Stimulated activated CD4-positive, alpha-beta T cell treated with anti-CD3 and anti-CD28 coated beads, Interleukin-15, amount 100 ng/mL, for 24 hours (primary cell): ENCODE measurements around the gene CRYBA1.

ENCODE experiments used
- DNase-seq: peaks from one replicate; pipeline ENCODE4 v3.0.0-alpha.2; 2020

The CRYBA1 gene

DNA sequence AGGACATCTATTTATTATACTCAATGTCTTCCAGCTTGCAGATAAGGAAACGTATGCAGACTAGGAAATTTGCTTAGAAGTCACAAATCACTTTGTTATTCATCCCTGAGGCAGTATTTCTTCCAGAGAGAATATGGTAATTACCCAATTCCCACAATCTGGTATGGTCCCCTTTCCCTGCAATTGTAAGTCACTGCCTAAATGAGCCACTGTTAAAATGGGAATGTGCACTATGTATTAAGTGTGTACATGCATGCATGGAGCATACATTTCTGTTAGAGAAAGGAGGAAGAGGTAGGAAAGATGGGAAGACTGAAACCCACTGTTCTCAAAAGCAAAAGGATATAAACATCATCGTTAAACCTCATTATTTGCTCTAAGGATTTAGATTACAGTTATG is 37.3 kb downstream of the CRYBA1 start:
- no peak for DNase-seq

DNA sequence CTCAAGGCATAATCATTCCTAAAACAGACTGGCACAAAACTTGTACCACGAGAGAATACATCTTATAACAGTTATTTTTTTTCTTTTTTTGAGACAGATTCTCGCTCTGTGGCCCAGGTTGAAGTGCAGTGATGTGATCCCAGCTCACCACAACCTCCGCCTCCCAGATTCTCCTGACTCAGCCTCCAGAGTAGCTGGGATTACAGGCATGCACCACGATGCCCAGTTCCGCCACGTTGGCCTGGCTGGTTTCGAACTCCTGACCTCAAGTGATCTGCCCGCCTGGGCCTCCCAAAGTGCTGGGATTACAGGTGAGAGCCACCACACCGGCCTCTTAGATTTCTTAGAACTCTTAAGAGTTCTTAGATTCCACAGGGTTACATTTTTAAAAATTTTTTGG is 43.2 kb downstream of the CRYBA1 start:
- DNase-seq = no peak

DNA sequence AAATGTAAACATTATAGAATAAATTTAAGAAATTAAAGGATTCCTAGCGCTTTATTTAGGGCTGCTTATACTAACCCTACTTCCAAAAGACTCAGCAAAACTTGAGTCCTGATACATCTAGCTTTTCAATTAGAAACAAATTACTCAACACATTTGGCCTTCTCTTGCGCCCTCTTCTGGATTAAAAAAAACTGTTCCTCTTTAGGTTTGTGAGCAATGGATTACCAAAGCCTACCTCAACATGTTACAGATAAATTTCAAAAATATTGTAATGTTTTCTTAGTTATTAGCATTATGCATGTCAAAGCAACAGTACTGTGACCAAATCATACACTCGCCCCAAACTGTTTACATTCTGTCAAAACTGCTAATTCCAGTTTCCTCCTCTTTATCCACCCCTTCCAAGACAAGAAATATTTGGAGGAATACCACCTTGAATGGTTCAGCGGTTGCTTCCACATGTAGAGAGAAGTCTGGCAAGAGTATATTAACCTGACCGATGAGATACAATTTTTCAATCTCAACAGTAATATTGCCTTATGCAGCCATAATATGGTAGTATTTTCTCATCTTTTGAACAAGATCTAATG is 44.6 kb downstream of the CRYBA1 start:
- no peak for DNase-seq

DNA sequence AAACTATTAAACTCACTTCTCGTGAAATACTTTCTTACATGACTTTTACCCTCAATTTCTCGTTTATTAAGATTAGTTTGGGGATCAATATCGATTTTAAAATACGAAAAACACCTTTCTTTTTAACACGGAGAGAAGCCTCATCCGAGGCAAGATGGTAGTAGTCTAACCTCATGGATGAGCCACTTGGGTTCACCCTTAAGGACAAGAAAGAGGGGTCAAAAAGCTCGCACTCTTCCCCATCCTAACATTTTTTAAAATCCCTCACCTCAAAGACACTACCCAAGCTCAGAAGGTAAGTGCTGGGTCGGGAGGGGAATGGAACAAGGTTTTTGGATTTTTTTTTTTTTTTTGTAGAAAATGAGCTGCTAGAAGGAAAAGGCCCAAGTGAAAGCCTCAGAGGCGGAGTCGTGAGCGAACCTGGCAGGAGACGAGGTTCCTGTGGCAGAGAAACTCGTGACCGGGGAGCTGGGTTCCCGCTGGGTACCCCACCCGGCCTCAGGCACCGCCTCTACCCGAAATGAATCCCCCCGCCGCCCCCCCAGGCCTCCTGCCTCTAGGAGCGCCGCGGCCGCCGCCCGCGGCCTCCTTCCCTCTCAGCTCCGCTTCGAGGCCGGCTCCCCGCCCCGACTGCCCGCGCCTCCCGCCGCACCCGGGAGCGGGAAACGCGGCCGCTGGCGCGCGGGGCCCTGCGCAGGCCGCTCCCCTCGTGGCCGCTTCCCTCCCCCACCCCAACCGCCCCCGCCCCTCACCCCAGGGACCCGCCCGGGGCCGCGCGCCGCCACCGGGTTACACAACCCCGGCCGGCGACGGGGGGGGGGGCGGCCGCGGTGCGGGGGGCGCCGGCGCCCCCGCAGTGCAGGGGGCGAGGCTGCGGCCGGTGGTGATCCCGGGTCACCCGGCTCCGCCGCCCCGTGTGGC is 45.7 kb downstream of the CRYBA1 start:
- DNase-seq = peak; percentile 64

DNA sequence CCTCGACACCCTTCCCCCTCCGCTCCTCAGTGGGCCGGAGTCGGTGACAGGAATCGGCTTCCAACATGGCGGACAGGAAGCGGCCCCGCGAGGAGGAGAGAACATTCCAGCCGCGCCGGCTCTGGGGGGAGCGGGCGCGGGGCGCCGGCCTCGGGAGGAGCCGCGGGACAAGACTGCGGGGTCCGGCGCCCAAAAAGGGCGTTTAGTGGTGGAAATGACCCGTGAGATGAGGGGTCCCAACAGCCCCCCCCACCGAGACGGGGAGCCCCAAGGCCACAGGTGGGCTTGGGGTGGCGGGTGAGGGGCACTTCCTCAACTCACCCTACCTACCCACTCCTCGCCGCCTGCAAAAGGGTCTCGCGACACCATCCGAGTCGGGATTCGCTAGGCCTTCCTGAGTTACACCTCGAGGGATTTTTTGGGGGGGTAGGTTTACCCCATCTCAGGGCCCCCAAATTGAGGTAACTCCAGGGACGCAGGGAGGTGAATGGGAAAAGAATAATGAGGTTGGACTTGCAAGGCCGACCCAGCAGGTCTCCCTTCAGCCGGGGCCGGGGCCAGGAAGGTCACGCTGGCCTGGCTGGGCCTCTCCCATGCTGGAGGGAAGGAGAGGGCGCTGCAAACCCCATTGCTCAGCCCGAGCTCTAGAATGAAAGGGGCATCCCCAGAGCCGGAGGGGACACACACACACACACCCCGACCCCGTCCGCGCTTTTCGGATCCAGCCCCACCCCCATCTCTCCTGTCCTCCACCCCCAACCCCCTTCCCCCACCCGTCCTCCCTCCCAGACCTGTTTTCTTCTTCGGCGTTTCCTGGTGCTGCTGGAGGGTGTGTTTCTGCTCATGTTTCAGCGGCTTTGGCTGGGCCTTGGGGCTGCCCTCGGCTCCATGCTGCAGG is 46.6 kb downstream of the CRYBA1 start:
- DNase-seq = peak; percentile 78

DNA sequence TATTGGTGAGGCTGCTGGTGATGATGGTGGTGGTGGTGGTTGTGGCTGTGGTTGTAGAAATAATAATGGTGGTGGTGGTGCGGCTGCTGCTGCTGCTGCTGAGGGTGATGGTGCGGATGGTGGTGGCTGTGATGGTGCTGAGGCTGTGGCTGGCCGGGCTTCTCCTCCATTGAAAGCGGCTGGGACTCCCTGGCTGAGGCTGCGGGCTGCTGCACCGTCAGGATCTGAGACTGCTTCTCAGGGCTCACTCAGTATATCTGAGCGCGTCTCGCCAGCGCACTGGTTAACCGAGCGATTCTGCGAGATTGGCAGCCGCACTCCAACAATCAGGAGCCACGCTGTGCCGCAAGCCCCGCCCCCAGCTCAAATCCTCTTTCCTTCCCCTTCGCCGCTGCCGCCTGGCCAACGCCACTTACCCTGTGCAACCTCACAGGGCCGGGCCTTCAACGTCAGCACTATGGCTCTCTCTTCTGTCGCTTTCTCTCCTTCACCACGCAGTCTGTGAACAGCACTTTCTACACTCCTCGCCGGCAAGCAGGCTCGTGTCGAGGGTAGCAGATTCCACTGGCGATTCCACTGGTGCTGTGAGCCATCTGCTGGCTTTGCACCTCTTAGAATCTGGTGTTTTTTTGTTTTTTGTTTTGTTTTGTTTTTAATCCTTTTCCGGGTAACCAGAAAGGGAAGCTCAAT is 47.4 kb downstream of the CRYBA1 start, which contains the start of gene NUFIP2:
NUFIP2 (minus strand) TSS at position 259 of the 690 bp plus-strand sequence; CDS start at position 170, 89 bp downstream.
- peak; percentile 99 for DNase-seq

DNA sequence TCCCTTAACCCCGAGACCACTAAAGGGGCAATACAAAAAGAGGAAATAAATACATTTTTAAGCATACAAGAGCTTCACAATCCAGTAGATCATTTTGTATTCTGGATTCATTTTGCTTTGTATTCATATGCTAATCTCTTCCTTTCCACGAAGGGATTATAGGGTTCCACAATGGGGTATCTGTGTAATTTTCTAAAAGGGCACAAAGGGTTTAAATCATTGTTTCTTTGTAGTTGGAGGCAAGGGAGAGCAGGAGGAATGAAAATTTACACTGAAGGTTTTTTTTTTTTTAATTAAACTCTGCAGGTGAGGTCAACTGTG is 47.9 kb downstream of the CRYBA1 start:
- no peak for DNase-seq

DNA sequence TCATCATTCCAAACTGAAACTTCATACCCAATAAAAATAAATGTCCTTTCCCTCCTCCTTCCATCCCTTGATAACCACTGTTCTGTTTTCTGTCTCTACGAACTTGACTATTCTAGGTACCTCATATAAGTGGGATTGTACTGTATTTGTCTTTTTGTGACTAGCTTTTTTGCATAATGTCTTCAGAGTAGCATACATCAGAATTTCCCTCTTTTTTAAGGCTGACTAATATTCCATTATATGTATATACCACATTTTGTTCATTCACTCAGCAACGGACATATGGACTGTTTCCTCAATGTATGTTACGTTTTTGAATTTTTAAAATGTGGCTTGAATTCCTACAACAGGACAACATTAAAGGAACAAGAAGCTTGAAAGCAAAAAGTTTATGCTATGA is 48.8 kb downstream of the CRYBA1 start:
- DNase-seq = no peak

DNA sequence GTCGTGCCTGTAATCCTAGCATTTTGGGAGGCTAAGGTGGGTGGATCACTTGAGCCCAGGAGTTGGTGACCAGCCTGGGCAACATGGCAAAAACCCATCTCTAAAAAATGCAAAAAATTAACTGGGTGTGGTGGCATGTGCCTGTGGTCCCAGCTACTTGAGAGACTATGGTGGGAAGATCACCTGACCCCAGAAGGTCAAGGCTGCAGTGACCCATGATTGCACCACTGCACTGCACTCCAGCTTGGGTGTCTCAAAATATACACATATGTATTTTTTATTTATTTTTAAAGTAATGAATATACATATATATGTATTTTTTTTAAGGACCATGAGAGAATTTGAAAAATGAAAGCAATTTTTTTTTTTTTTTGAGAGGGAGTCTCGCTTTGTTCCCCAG is 52.4 kb downstream of the CRYBA1 start:
- no peak for DNase-seq

DNA sequence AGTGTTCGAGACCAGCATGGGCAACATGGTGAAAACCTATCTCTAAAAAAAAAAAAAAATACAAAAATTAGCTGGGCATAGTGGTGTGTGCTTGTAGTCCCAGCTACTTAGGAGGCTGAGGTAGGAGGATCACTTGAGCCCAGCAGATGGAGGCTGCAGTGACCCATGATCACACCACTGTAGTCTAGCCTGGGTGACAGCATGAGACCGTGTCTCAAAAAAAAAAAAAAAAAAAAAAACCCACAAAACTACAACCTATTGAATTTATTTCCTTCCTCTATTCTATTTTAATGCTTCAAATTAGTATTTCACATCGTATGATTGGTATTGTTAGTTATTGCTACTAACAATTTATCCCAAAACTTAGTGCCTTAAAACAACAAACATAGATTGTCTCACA is 56.7 kb downstream of the CRYBA1 start:
- DNase-seq = no peak
